Naive thymus-derived CD8-positive, alpha-beta T cell (primary cell): ENCODE results near the gene DIP2C. TPM values are rescaled to one million over a fixed set of nuclear protein-coding genes. Genes with fewer than 3 reads are reported as not detected.
A peak's percentile ranks its signal among the peaks of the same experiment; 100 is the strongest.

Experiments used
- ATAC-seq, 2 donors: fragments of 150-1000 bp; cut with Tn5 transposase in 1 of 2; sonication (Bioruptor Pico), chemical (Tn5 transposase) in 1 of 2; 1 replicate in 1 of 2; 2 replicates in 1 of 2; pipeline ENCODE4 v1.10.0; 2021; ENCODE audit warnings: mild to moderate bottlenecking in 2 of 2, moderate library complexity in 2 of 2
- POLR2A ChIA-PET: fragments of 350-600 bp; sonication (Branson Sonifier 250); formaldehyde crosslinking; loops from one replicate; lab custom pipeline; 2021; ENCODE audit warnings: antibody characterized with exemption; lab: Charles Lee
- DNase-seq, 10 donors: peaks; one replicate each; pipeline versions ENCODE4 v3.0.0 to v3.0.0-alpha.2; 2020 to 2022
- H3K27ac Mint-ChIP-seq, 10 donors: one replicate each; pipeline ENCODE4 v1.8.0; 2020 to 2022; ENCODE audit warnings: mild to moderate bottlenecking in 10 of 10, mixed read lengths in 10 of 10, moderate library complexity in 4 of 10, inconsistent platforms in 1 of 10
- H3K27me3 Mint-ChIP-seq, 5 donors: one replicate each; pipeline ENCODE4 v1.8.0; 2021 to 2022; ENCODE audit warnings: mixed read lengths in 5 of 5
- H3K36me3 Mint-ChIP-seq, 3 donors: one replicate each; pipeline ENCODE4 v1.8.0; 2020 to 2022; ENCODE audit warnings: mixed read lengths in 3 of 3, mild to moderate bottlenecking in 2 of 3, inconsistent platforms in 1 of 3
- H3K4me1 Mint-ChIP-seq, 4 donors: one replicate each; pipeline ENCODE4 v1.8.0; 2021 to 2022; ENCODE audit warnings: mixed read lengths in 4 of 4
- H3K4me3 Mint-ChIP-seq, 10 donors: one replicate each; pipeline ENCODE4 v1.8.0; 2020 to 2022; ENCODE audit warnings: mild to moderate bottlenecking in 10 of 10, mixed read lengths in 10 of 10, moderate library complexity in 6 of 10, inconsistent platforms in 1 of 10
- H3K9me3 Mint-ChIP-seq, 9 donors: one replicate each; pipeline ENCODE4 v1.8.0; 2020 to 2022; ENCODE audit warnings: mixed read lengths in 9 of 9, mild to moderate bottlenecking in 3 of 9, inconsistent platforms in 1 of 9, moderate library complexity in 1 of 9
- polyA plus RNA-seq, 3 donors: library from polyadenylated mRNA; unstranded; fragments of 300-500 nt; fragmentation: Illumina TruSeq; gene quantifications; one replicate each; pipeline ENCODE4 v1.2.3, GENCODE V29; 2021
- total RNA-seq, 8 experiments: library from RNA in 2 of 8; stranded (reverse) in 2 of 8; gene quantifications; one replicate each; pipeline ENCODE4 v1.2.3 and lab custom pipeline; 2021 to 2026

Gene DIP2C
- total and polyA plus RNA-seq, 5 experiments from 2014 or later = 0.32 to 3.9 (median 1.2) TPM

DNA sequence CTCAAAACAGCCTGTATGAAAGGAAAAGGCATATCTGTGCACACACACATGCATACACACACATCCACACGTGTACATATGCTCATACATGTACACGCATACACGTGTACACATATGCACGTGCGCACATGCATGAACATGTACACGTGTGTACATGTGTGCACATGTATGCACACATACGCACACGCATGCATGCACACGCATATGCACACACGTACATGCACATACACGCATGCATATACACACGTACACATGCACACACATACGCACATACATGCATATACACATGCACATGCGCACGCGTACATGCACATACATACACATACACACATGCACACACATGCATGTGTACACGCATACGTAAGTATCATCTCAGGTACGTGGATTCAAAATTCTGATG lies 19.4 kb downstream of the DIP2C start:
- Mint-ChIP-seq H3K27ac (no peak overlapping the region), H3K27me3 (peaks cover 0 to 12% (median 1%) of the 10 kb centered on the region in 5 donors)

DNA sequence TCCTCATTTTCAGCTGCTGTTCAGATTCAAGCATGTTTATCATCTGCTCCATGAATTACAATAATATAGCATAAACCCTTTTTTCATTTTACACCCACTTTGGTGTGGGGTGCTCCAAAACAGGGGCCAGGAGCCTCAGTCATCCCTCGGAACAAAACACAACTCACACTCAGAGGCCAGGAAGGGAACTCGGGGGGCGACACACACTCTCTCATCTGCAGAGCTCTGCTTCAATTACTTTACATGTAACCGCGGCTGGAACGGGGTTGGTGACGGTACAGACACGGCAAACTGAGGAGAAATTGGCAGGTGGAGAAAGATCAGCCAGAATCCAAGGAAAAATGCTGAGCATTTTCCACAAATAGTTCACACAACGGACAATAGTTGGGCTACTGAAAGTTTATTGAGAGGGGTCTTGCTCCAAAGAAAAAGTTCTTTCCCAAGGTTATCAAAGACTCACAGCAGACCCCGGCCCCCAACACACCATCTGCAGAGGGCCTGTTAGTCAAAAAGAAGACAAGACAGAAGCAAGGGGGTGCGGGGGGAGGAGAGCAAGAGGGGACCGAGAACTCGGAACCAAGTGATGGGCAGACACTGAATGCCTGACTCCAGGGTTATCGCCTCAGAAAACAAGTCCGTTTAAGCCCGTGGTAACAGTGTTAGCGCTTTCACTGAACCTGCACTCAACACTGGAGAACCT lies 20.5 kb downstream of the DIP2C start:
- no peak for DNase-seq
- Mint-ChIP-seq H3K36me3 (no peaks in the 10 kb centered on the region), H3K4me3 (no peak overlapping the region), H3K27ac (no peak overlapping the region), H3K27me3 (peaks cover 0 to 12% (median 1%) of the 10 kb centered on the region in 5 donors), H3K4me1 (no peaks in the 10 kb centered on the region), H3K9me3 (peaks cover 0 to 6% (median 0%) of the 10 kb centered on the region in 9 donors)
- no peak for ATAC-seq
- POLR2A ChIA-PET = no interaction called here

More for the DNA sequence above, 19.4 kb downstream of the DIP2C start:
- Mint-ChIP-seq H3K9me3 (peaks cover 0 to 6% (median 0%) of the 10 kb centered on the region in 9 donors), H3K4me3 (no peak overlapping the region), H3K4me1 (no peaks in the 10 kb centered on the region), H3K36me3 (no peaks in the 10 kb centered on the region)
- ATAC-seq = no peak
- no peak for DNase-seq
- POLR2A ChIA-PET = no interaction called here

DNA sequence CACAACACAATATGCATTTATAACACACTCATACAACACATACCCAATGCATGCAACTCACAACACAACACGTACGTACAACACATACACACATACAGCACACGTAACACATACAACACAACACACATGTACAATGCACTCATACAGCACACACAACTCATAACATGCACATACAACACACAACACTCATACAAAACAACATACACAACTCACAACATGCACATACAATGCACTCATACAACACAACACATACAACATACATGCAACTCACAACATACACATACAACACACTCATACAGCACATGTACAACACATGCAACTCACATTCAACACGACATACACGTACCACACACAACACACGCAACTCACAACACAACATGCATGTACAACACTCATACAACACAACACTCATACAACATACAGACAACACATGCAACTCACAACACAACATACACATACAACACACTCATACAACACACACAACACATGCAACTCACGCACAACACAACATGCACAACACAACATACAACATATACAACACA lies 21.8 kb downstream of the DIP2C start:
- Mint-ChIP-seq H3K9me3 (peaks cover 0 to 5% (median 0%) of the 10 kb centered on the region in 9 donors), H3K27me3 (peaks cover 1 to 16% (median 7%) of the 10 kb centered on the region in 5 donors), H3K27ac (no peak overlapping the region), H3K4me1 (peaks cover 0 to under 1% (median 0%) of the 10 kb centered on the region in 4 donors), H3K36me3 (no peaks in the 10 kb centered on the region), H3K4me3 (no peak overlapping the region)
- ATAC-seq = no peak
- POLR2A ChIA-PET = no interaction called here
- DNase-seq = no peak

DNA sequence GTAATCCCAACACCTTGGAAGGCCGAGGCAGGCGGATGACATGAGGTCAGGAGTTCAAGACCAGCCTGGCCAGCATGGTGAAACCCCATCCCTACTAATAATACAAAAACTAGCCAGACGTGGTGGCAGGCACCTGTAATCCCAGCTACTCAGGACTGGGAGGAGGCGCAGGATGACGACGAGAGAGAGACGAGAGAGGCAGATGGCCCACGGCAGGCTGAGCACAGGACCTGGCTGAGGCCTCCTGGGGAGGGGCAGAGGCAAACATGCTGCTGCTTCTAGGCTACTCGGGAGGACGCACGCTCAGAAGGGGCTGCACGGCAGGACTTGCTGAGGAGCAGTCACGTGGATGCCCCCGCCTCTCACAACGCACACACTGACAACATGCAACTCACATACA lies 22.4 kb downstream of the DIP2C start:
- H3K4me3 Mint-ChIP-seq = no peak overlapping the region
- POLR2A ChIA-PET = no interaction called here
- H3K4me1 Mint-ChIP-seq = peaks cover 0 to 5% (median 0%) of the 10 kb centered on the region in 4 donors
- no peak overlapping the region for H3K27ac Mint-ChIP-seq
- no peaks in the 10 kb centered on the region for H3K36me3 Mint-ChIP-seq
- H3K9me3 Mint-ChIP-seq = peaks cover 0 to 4% (median 0%) of the 10 kb centered on the region in 9 donors
- peaks cover 1 to 16% (median 11%) of the 10 kb centered on the region in 5 donors for H3K27me3 Mint-ChIP-seq
- no peak for DNase-seq
- no peak for ATAC-seq

DNA sequence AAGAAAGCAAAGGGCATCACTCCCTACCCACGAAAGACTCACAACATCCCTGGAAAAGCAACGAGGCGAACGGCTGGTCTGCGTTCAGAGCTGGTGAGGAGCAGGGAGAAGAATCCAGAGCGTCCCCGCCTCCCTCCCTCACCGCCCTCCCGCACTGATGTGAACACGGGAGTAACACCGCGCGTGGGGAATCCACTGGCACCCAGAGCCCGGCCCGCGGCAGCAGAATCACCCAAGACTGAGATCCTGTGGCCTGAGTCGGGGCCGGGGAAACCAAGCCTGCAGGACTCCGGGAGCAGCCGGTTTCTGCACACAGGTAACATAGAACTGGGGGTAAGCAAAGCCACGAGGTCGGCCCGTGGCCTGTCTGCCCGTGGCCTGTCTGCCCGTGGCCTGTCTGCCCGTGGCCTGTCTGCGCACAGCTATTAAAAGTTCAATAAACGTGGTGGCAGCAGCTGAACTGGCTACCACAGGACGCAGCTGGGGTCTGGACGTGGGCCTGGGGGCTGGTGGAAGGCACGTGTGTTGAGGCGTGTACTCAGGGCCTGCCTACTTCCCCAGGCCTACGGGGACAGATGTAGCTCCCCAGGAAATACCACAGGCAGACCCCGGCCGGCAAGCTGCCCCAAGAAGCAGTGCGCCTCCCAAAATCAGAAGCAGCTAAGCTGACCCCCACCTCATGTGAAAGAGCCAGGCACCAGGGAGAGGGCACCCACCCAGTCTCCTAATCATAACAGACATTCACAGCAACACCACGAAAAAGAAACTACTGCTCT lies 23.0 kb downstream of the DIP2C start:
- no peaks in the 10 kb centered on the region for H3K36me3 Mint-ChIP-seq
- H3K9me3 Mint-ChIP-seq = peaks cover 0 to 2% (median 0%) of the 10 kb centered on the region in 9 donors
- no peak overlapping the region for H3K4me3 Mint-ChIP-seq
- H3K27me3 Mint-ChIP-seq = peaks cover 4 to 18% (median 12%) of the 10 kb centered on the region in 5 donors
- ATAC-seq = no peak
- DNase-seq = no peak
- POLR2A ChIA-PET = no interaction called here
- no peak overlapping the region for H3K27ac Mint-ChIP-seq
- peaks cover 0 to 5% (median 2%) of the 10 kb centered on the region in 4 donors for H3K4me1 Mint-ChIP-seq

DNA sequence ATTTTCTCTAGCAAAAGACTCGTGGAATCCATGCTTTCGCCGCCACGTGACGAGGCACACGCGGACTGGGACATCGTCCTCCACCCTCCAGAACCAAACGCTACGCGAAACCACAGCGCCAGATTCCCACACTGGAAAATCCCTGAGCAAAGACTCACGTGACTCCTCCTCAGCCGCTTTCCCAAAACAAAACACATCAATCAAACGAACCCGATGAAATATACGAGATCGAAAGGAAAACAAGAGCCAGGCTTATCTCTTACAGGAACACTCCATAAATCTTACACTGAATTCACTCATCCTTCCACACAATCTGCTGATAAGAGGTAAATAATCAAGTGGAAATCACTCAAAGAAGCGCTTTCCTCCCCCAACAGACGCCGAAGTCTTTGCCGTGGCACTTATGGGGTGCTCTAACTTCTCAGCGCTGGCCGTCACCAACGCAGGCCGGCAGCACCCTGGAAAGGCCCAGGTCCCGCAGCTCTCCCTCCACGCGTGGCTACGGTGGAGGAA lies 23.8 kb downstream of the DIP2C start:
- no peak overlapping the region for H3K4me3 Mint-ChIP-seq
- H3K27me3 Mint-ChIP-seq = peaks cover 4 to 23% (median 14%) of the 10 kb centered on the region in 5 donors
- POLR2A ChIA-PET = no interaction called here
- no peaks in the 10 kb centered on the region for H3K9me3 Mint-ChIP-seq
- no peak for DNase-seq
- no peak for ATAC-seq
- H3K4me1 Mint-ChIP-seq = peaks cover 0 to 5% (median 2%) of the 10 kb centered on the region in 4 donors
- H3K27ac Mint-ChIP-seq = no peak overlapping the region
- H3K36me3 Mint-ChIP-seq = no peaks in the 10 kb centered on the region

DNA sequence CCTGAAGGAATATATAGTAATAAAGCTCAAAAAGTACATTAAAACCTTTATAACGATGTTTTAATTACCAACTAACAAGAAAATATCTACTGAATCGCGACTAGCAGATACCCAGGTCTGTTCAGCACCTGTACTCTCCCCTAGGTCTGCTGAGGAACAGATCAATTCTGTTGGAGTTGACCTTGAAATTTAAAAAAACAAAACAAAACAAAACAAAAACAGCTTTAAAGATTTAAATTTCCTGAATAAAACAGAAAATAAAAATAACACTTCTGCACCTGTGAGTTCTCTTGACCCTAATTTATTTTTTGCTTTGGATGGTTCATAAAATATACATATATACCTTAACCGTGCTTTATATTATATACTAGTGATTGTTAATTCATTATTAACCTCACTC lies 24.6 kb downstream of the DIP2C start:
- no peak for DNase-seq
- Mint-ChIP-seq H3K4me3 (no peak overlapping the region), H3K36me3 (no peaks in the 10 kb centered on the region), H3K27ac (no peak overlapping the region), H3K27me3 (peaks cover 4 to 23% (median 15%) of the 10 kb centered on the region in 5 donors), H3K4me1 (peaks cover 0 to 5% (median 2%) of the 10 kb centered on the region in 4 donors), H3K9me3 (no peaks in the 10 kb centered on the region)
- ATAC-seq = no peak
- POLR2A ChIA-PET = no interaction called here

DNA sequence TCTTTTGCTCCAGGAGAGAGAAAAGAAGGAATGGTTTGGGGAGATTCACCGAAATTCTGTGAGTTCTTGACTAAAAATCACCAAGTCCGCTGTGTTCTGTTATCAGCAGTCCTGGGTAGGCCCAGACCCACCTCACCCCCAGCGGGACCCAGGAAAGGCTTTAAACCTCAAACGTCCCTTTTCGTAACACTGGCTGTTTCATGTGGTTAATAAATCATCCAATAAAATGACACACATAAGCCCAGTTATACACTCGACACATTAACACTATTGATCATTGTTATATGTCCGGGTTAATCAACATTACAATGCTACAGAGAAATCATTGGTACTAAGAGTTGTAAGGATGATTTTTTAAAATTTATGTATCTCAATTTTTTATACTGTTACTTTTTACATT lies 25.2 kb downstream of the DIP2C start:
- no peak for ATAC-seq
- POLR2A ChIA-PET = no interaction called here
- no peak for DNase-seq
- no peak overlapping the region for H3K4me3 Mint-ChIP-seq
- H3K36me3 Mint-ChIP-seq = no peaks in the 10 kb centered on the region
- H3K27ac Mint-ChIP-seq = no peak overlapping the region
- H3K9me3 Mint-ChIP-seq = no peaks in the 10 kb centered on the region
- H3K4me1 Mint-ChIP-seq = peaks cover 3 to 7% (median 4%) of the 10 kb centered on the region in 4 donors
- H3K27me3 Mint-ChIP-seq = peaks cover 7 to 24% (median 15%) of the 10 kb centered on the region in 5 donors

DNA sequence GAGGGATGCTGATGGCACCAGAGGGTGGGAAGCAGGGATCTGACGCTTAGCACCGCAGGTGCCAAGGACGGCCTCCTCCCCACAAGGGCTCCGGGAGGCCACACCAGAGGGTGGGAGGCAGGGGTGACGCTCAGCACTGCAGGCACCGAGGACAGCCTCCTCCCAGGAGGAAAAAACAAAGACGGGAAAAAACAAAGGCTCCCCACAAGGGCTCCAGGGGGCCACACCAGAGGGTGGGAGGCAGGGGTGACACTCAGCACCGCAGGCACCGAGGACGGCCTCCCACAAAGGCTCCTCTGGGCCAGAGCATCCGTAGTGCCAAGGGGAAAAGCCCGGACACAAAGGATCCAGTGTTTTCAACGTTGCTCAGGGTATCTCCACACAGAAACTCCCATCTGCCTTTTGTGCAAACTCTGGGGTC lies 25.6 kb downstream of the DIP2C start:
- ATAC-seq (no peak), DNase-seq (no peak)
- Mint-ChIP-seq H3K27ac (no peak overlapping the region), H3K4me1 (peaks cover 3 to 9% (median 6%) of the 10 kb centered on the region in 4 donors), H3K27me3 (peaks cover 8 to 28% (median 18%) of the 10 kb centered on the region in 5 donors), H3K4me3 (no peak overlapping the region), H3K9me3 (no peaks in the 10 kb centered on the region), H3K36me3 (no peaks in the 10 kb centered on the region)
- POLR2A ChIA-PET = no interaction called here

DNA sequence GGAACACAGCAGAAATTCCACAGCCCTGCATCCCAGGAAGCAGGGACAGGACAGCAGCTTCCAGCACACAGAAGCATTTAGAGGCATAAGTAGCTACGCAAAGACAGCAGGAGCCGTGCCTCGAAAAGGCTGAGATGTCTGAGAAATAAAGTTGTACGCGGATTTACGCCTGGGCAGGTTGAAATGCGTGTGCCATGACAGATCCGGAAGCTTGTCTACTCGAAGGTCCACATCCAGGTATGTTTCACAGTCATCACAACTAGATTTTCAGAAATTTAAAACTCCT lies 26.1 kb downstream of the DIP2C start:
- H3K4me1 Mint-ChIP-seq = peaks cover 3 to 9% (median 6%) of the 10 kb centered on the region in 4 donors
- ATAC-seq = no peak
- H3K27me3 Mint-ChIP-seq = peaks cover 10 to 30% (median 21%) of the 10 kb centered on the region in 5 donors
- POLR2A ChIA-PET = no interaction called here
- no peak for DNase-seq
- H3K9me3 Mint-ChIP-seq = no peaks in the 10 kb centered on the region
- H3K4me3 Mint-ChIP-seq = no peak overlapping the region
- no peaks in the 10 kb centered on the region for H3K36me3 Mint-ChIP-seq
- no peak overlapping the region for H3K27ac Mint-ChIP-seq

DNA sequence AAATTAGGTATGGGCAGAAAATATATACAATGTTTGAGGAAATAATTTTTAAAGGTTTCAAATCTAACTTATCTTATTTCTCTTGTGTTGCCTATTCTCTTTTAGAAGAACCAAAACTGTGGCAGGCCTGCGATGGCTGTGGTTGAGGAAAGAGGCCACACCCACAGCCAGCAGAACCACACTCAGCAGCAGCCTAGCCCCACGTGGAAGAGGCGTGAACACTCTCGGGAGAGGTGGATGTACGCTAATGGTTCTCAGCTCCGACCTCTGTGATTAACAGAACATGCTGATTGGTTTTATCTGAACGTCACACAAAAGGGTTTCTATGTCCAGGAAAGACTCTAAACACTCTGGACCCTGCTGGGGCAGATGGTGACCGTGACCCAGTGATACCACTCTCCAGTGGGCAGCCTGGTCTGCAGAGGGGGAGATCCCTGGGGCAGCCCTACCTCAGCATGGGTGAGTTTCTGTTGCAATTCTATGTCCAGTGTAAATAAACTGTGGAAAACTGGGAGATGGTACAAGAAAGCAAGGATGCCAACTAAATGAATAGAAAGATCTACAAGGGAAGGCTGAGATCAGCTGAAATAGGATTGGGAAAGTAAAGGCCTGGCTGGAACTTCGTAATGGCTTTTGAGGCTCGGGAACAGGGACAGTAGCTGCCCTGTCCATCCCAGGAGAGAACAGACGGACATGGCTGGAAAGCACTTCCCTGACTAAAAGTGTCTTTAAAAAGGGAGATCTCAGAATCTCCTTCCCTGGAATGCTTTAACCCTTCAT lies 26.6 kb downstream of the DIP2C start:
- H3K27ac Mint-ChIP-seq = no peak overlapping the region
- ATAC-seq = no peak
- H3K27me3 Mint-ChIP-seq = peaks cover 10 to 30% (median 23%) of the 10 kb centered on the region in 5 donors
- peaks cover 3 to 9% (median 6%) of the 10 kb centered on the region in 4 donors for H3K4me1 Mint-ChIP-seq
- no peaks in the 10 kb centered on the region for H3K36me3 Mint-ChIP-seq
- H3K4me3 Mint-ChIP-seq = no peak overlapping the region
- POLR2A ChIA-PET = no interaction called here
- H3K9me3 Mint-ChIP-seq = no peaks in the 10 kb centered on the region
- DNase-seq = peak in 1 of 10 donors; percentile 2

DNA sequence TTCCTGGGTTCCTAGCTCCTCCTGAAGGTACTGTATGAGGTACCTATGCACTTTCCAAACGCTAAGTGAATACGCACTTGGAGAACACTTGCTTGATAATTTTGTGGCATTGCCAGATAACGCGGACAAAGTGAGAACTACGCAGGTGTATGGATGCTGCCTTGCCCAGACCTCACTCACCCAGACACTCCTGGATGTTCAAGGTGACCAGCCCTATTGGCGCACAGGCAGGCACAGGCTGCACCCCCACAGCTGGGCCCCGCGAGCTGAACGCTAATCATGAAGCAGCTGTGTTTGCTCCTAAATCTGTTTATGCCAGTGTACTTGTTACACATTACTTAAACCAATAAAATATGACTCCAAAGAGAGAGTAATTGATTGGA lies 27.3 kb downstream of the DIP2C start:
- Mint-ChIP-seq H3K9me3 (no peaks in the 10 kb centered on the region), H3K27me3 (peaks cover 10 to 30% (median 23%) of the 10 kb centered on the region in 5 donors), H3K27ac (no peak overlapping the region), H3K4me1 (peaks cover 3 to 9% (median 6%) of the 10 kb centered on the region in 4 donors), H3K36me3 (no peaks in the 10 kb centered on the region), H3K4me3 (no peak overlapping the region)
- ATAC-seq (no peak), DNase-seq (no peak)
- POLR2A ChIA-PET = no interaction called here
